ENCODE measurements around the gene PPT1.

PPT1 gene

DNA sequence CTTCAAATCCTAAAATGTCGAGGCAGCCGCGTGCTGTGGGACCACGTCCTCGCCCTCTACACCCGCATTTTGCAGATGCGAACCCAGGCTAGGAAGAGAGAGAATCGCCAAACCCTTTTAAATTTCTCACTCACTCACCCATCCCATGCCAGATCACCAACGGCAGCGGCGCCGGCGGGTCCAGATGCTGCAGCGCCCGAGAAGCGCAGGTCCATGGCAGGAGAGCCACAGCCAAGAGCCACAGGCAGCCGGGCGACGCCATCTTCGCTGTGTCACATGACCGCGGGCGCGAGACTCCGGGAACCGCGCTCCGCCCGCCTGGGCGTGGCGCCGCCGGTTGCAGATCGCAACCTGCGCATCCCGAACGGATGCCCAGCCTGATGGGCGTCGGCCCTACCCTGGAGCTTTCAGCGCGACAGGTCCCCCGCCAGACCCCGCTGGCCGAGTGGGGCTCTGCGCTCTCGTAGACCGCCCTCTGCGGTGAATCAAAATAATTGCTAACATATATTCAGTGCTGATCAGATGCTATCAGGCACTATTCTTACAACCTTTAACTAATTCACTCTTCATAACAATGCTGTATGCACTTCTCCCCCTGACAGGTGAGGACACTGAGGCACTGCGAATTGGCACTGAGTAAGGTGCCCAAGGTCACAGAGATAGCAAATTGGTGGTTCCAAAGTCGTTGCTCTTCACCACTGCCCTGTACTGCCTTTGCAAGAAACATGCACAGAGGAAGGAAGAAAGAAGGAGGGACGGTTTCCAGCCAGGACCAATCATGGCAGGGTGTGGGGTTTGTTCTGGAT lies at the start of gene PPT1:
TSS of gene PPT1 (minus strand) at position 276 of the 806 bp plus-strand sequence. CDS start at position 262, 14 bp downstream.
- DNase-seq = peak in 1 of 2 experiments; percentile 45

DNA sequence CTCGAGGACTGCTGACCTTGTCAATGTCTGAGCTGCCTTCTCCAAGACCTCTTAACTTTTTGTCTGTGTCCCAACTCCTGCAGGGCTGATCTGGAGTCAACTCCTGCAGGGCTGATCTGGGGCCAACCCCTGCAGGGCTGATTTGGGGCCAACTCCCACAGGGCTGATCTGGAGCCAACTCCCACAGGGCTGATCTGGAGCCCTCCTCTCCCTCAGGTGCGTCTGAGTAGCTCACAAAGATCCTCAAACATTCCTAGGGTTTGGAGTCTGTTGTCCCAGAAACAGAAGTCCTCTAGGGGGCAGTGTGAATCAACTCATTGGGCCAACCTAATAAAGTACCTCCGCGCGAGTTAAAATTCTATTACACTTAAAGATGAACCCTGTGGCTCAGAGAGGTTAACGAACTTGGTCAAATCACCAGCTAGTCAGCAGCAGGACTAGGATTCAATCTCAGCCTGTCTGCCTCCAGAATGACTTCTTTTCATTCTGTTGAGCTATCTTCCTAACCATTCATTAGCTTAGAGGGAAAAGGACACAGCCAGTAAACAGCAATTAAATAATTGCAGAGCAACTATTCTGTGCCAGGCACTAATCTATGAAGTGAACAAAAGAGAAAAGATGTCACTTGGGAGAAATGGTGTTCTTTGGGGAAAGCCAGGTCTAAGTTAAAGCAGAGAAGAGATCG lies 47.0 kb upstream of the PPT1 start:
- peak in 1 of 2 experiments; percentile 38 for DNase-seq

DNA sequence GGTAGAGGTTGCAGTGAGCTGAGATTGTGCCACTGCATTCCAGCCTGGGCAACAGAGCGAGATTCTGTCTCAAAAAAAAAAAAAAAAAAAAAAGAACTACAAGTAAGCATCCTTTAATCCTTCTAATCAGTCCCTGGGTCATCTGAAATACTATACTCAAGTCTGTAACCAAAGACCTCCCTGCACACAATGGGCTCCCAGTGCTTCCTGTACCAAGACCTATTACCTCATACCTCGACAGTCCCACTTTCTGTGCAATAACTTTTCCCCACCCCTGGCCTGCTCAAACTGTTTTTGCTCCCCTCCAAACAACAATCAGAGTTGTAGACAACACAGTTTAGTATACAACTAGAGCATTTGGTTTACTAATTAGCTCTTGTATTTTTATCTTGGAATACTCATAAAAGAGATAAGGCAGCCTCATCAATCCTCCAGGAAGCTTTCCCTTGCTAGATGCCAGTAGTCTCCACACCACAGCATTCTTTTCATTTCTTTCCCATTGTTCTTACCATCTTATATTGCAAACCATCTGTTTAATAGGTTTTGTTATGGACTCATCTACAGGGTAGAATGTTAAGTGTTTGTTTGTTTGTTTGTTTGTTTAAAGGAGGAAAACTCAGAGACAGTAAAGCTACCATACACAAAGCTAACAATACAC lies 45.0 kb upstream of the PPT1 start:
- DNase-seq = no peak

DNA sequence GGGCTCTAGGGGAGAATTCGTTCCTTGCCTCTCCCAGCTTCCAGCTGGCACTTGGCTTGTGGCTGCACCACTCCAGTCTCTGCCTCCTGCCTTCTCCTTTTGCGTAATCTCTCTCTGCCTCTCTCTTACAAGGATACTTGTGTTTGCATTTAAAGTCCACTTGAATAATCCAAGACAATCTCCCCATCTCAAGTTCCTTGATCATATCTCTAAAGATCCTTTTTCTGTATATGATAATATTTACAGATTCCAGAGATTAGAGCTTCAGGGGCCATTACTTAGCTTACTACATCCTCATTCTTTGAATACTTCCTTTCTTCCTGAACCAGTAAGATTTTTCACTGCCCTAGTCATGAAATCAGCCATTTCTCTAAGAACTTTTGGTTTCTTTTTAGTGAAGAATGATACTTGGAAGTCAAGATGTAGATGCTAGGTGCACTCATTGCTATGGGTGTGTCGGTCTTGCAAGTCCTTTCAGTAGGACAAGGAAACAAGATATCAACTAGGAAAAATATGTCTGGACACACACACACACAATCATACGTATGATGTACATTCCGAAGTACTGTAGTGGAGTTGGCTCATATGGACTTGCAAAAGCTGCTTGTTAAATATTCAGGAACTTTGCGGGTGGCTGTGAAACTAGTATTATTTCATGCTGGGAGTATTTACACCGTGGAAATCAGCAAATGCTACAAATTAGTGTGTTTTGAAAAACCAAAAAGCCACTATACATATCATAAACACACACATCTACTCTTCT lies 43.3 kb upstream of the PPT1 start:
- DNase-seq = no peak

DNA sequence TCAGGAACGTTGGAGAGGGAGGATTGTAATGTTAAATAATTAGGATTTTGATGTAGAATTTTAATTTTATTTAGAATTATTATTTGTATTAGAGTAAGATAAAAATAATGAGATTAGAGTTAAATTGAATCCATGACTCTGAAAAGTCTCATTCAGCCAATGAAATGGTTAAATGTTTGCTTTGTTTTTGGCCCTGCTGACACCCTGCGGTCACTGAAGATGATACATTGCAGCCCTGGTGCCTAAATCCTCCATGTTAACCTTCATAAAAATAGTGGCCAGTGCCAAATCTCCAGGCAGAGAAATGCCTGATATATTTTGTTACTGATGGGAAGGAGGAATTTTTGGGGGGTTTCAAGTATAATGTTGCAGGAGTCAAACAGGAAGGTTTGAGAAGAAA lies 36.8 kb upstream of the PPT1 start:
- DNase-seq = no peak

DNA sequence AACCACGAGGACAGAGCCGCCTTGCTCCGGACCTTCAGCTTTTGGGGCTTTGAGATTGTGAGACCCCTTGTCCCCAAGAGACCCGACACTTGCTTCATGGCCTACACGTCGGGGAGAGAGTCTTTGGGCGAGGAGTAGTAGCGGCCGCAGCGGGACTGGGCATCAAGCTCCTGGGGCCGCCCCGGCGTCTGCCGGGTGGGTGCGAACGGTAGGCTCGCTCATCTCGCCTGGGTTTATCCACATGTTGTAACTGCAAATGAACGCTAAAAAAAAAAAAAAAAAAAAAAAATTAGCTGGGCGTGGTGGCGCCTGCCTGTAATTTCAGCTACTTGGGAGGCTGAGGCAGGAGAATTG lies 36.2 kb upstream of the PPT1 start:
- DNase-seq = no peak

DNA sequence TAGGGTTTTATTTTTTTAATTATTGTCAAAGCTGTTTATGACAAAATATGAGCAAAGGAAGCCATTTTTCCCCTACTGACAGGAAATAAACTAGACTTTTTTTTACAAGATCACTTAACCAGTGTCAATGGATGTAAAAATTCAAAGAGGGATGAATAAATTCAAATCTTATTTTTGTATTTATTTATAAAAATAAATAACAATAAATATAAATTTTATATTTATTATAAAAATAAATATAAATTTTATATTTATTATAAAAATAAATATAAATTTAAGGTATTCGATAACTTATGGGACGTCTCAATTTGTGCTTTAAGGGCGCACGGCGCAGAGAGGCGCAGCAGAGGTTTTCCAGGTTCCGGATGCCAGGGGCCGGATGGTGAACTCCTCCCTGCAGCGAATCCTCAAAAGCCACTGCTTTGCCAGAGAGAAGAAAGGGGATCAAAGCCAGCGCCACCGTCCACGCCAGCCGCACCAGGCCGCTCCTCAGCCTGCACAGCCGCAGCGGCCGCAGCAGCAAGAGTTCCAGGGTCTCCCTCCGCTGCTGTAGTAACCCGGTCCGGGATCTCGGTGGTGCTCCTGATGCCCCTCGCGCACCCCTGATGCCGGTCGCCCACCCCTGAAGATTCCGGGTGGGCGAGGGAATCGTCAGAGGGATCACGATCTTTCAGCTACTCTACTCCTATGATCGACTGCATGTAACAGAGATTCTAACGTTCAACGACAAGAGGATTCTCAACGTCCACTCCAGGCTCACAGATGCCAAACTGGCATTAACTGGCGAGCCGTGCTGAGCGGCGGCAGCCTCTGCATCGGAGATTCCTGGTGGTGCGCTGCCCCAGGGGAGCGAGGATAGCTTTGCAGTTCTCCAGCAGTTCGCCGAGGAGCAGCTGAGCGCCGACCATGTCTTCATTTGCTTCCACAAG lies 35.6 kb upstream of the PPT1 start:
- no peak for DNase-seq

DNA sequence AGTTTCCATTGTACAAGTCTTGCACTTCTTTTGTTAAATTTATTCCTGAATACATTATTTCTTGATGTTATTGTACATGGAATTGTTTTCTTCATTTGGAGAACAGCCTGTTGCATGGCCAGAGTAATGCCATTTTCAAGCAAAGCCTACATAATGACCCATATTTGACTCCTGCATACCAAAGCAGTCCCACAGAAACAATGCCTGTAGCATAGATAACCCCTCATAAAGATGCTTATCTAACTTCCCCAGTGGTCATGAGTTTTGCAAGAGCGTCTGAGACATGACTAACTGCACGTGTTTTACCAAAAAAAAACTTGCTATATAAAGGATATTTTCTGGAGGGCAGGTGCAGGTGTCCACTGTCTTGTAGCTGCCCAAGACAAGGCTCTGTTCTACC lies 33.8 kb upstream of the PPT1 start:
- DNase-seq = no peak

DNA sequence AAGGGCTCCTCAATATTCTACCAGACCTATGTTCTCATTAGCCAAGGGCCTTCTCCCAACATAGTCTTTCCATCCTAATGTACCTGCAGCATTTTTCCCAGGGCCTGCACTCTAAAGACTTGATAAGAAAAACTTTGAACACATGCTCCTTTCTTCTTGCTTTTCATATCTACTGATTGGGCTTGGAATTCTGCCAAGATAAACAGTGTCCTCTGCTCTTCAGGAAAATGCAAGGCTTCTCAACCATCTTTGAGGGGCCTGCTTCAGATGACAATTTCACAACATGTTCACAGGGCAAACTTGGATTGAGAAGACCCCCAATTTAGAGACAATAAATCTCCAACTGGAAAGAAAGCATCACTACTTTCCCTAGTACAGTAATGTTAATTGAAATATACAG lies 25.8 kb upstream of the PPT1 start:
- no peak for DNase-seq

DNA sequence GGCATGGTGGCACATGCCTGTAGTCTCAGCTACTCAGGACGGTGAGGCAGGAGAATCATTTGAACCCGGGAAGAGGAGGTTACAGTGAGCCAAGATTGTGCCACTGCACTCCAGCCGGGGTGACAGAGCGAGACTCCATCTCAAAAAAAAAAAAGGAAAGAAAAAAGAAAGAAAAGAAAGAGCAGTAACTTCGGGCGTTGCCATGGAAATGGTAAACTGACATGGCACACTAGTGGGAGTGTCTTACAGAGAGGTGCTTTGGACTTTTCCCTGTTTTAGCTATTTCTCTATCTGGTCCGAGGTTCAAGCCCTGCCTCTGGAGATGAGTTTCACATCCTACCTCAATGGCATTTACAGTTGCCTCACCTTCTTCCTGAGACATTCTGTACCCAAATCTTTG lies 23.1 kb upstream of the PPT1 start:
- no peak for DNase-seq

DNA sequence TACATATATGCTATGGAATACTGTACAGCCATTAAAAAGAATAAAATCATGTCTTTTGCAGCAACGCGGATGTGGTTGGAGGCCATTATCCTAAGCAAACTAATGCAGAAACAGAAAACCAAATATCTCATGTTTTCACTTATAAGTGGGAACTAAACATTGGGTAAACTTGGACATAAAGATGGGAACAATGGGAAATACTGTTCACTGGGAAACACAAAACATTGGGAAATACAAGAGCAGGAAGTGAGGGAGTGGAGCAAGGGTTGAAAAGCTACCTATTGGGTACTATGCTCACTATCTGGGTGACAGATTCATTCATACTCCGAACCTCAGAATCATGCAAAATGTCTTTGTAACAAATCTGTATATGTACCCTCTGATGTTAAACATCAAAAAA lies 17.3 kb upstream of the PPT1 start:
- no peak for DNase-seq

DNA sequence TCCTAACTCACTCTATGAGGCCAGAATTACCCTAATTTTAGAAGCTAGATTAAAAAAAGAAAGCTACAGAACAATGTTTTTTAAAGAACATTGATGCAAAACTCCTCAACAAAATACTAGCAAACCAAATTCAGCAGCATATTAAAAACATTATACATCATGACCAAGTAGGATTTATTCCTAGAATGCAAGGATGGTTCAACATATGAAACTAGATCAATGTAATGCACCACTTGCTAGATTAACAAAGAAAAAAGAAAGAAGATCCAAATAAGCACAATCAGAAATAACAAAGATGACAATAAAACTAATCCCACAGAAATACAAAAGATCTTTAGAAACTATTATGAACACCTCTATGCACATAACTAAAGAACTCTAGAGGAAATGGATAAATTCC lies 13.3 kb upstream of the PPT1 start:
- DNase-seq = no peak

DNA sequence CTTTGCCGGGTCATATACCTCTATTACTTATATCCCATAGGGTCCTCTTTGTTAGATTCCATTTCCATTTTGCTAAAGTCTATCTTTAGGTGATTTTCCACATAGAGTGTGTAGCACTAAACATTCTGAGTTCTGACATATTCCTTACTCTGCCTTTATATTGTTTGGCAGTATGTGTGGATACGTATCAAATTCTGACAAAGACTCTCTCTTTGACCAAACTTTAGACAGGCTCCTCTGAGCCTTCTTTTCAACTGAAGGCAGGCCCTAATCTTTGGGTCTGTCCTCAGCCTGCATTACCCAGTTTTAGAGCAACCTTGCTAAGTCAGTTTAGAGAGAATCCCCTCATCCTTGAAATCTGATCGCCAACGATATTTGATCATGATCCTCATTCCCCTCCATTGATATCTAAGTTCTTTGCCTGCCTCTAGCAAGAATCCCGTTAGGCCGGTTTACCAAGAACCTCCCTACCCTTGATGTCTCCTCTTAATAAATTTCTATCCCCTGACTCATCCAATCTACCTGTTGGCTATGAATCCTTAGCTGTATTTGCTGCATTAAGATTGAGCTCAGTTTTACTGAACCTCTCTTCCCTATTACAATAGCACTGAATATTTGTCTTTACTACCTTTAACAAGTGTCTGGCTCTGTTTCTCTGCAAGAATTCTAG lies 10.4 kb upstream of the PPT1 start:
- no peak for DNase-seq

DNA sequence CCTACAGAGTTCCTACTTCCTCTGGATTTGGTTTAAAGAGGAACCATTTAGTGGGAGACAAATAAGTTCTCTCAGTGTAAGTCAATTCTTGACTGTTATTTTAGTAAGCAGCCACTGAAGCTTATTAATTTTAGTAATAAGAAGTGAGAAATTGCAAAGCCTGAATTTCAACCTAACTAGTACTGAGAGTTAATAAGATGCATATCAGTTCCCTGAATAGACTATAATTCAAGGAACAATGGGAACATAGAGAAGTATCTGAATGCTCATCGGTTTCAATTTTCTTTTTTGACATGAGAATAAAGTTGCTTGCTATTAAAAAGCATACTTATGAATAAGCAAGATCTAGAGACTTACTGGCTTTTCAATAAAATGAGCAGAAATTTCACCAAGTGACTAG lies 8.0 kb upstream of the PPT1 start:
- no peak for DNase-seq

DNA sequence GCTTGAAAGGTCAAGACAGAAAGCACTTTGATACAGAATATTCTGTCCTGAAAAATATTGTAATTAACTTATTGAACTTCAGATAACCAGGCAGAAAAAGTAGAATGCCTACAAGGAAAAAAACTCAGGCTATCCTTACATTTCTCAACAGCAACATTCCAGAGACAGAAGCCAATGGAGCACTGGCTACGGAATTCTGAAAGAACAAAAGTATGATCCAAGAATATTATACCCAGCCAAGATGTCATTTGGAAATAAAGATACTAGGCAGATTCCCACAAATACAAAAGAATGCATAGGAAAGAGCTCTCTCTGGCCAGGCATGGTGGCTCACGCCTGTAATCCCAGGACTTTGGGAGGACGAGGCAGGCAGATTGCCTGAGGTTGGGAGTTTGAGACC lies 5.8 kb upstream of the PPT1 start:
- DNase-seq = no peak

DNA sequence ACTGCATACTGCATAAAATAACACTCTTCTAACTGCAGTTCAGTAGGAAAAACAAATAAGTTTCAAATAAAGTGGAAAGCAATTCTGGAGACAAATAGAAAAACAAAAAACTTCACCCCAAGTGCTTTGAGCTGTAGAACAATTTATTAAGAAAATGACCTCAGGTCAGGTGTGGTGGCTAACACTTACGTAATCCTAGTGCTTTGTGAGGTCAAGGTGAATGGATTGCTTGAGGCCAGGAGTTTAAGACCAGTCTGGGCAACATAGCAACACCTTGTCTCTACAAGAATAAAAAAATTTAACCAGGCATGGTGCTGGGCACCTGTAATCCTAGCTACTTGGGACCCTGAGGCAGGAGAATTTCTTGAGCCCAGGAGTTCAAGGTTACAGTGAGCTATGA lies 5.0 kb upstream of the PPT1 start:
- no peak for DNase-seq

DNA sequence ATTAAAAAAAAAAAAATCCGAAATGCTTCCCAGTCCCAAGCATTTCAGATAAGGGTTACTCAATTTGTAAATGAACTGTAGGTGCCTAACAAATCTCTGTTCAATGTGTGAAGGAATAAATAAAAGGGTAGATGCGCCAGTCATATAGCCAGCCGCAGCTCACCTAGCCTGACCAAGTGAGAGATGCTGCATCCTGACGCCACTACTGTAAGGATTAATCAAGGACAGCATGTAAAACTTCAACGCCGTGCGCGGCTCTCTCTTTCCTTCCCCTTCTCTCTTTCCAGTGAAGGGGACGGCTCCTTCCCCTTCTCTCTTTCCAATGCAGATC lies 441 bp downstream of the PPT1 start:
- DNase-seq = no peak

DNA sequence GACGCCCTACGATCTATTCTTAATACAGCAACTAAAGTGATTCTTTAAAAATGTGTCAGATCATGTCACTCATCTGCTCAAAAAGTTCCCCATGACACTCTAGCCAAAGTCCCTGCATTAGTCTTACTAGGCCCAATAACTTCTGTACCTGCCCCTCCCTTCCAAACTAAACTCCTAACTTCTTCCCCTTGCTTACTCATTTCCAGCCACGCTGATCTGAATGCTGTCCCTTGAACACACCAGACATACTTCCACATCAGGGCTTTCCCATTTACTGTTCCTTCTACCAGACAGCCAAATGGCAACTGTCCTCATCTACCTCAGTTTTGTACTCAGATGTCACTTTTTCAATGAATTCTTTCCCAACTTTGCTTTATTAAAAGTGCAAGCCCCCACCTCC lies 1.2 kb downstream of the PPT1 start:
- DNase-seq = no peak

DNA sequence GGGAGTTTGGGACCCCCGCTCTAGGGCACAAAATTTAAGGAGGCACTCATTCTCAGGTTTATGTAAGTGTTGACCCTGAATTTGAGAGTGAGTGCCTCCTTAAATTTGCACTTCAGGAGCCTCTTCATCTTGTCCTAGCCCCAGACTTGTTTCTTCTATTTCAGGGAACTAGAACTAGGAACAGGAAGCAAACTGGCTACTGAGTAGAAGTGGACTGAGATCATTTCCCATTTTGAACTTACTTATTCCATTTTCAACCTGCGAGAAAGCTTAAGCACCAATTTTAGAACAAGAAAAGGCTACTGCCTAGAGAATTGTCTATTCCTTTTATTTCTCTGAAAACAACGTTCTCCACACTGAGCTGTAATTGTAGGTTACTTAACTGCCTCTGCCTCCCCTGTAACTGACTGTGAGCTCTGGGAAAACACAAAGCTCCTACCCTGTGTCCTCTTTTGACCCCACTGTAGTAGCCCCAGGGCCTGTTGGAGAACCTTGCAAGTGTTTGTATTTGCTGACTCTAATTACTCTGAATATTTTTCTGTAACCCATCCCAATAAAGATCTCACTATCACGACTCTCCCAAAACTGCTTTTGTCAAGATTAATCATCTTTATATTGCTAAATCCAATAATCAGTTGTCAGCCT lies 2.5 kb downstream of the PPT1 start:
- no peak for DNase-seq

DNA sequence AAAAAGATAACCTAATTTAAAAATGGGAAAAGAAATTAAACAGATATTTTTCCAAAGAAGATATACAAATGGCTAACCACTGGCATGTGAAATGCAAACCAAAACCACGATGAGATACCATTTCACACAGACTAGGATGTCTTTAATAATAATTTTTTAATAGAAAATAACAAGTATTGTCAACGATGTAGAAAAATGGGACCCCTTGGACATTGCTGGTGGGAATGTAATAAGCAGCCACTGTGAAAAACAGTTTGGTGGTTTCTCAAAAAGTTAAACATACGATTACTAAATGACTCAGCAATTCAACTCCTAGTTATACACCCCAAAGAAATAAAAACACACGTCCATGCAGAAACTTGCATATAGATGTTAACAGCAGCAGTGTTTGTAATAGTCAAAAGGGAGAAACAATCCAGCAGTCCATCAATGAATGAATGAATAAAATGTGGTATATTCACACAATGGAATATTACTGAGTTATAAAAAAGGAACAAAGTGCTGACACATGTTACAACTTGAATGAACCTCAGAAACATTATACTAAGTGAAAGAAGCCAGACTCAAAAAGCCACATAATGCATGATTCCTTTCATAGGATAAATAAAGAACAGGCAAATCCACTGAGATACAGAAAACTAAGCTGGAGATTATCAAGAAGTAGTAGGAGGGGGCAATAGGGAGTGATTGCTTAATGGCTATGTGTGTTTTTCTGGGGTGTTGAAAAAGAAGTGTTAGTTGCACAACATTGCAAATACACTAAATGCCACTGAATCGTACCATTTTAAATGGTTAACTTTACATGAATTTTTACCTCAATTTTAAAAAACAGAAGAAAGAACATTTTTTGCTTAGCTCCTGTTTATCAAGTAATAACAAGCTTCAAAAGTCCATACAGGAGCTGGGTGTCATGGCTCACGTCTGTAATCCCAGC lies 4.1 kb downstream of the PPT1 start:
- no peak for DNase-seq

All from cerebellar nuclear complex (tissue), 1 donor.